IMR-90 (cell line): ENCODE measurements around the gene MAST1.

ENCODE experiments used
- CTCF ChIP-seq: conservative IDR thresholded peaks from 2 replicates; pipeline ENCODE4 v1.5.1; 2012; ENCODE audit warnings: mild to moderate bottlenecking, low read depth, low read length, improper control_type of control experiment
- POLR2A ChIP-seq: IDR thresholded peaks from 2 replicates; pipeline ENCODE4 v1.6.1; 2012; ENCODE audit warnings: mild to moderate bottlenecking, low read depth, low read length
- RAD21 ChIP-seq: IDR thresholded peaks from 2 replicates; pipeline ENCODE4 v1.6.1; 2012; ENCODE audit warnings: low read length, improper control_type of control experiment

GRCh38 chr19:12800466-12800770 is 37.9 kb upstream of the MAST1 start:
- TF ChIP-seq POLR2A = no peak
- TF ChIP-seq RAD21 = no peak
- TF ChIP-seq CTCF = no peak
